GM12875 (cell line): ENCODE results near the gene ASTN2.
"Not testable (repeated sequence)": the region's sequence is repeated elsewhere in the genome, so short reads cannot be mapped to it uniquely, and the experiment has no call there.

Experiments
- H3K4me3 ChIP-seq: one replicate; pipeline ENCODE4 v1.5.1; 2011; ENCODE audit warnings: low read depth, low read length, control low read depth
- CTCF ChIP-seq: IDR thresholded peaks from 2 replicates; pipeline ENCODE4 v1.5.1; 2011; ENCODE audit warnings: low read depth, mild to moderate bottlenecking, control low read depth, inconsistent platforms, low read length, moderate library complexity, borderline replicate concordance; ENCODE audit not compliant: insufficient read depth

ASTN2 gene

GRCh38 chr9:116460026-116460425 is 954.8 kb downstream of the ASTN2 start:
- no peak for TF ChIP-seq CTCF

GRCh38 chr9:116459576-116459975 is 955.3 kb downstream of the ASTN2 start:
- no peak for TF ChIP-seq CTCF
- H3K4me3 ChIP-seq = no peak overlapping the region

More at GRCh38 chr9:116460026-116460425, 954.8 kb downstream of the ASTN2 start:
- H3K4me3 ChIP-seq = no peak overlapping the region

GRCh38 chr9:116456490-116457088 is 958.3 kb downstream of the ASTN2 start:
- no peak overlapping the region for H3K4me3 ChIP-seq
- no peak for TF ChIP-seq CTCF

GRCh38 chr9:116454539-116454938 is 960.3 kb downstream of the ASTN2 start:
- not testable (repeated sequence) for H3K4me3 ChIP-seq

GRCh38 chr9:116453785-116454184 is 961.1 kb downstream of the ASTN2 start:
- no peak overlapping the region for H3K4me3 ChIP-seq
- no peak for TF ChIP-seq CTCF

- no peak for TF ChIP-seq CTCF
- no peak overlapping the region for H3K4me3 ChIP-seq
Measured at GRCh38 chr9:116452634-116453033, 962.2 kb downstream of the ASTN2 start.

GRCh38 chr9:116452227-116452626 is 962.6 kb downstream of the ASTN2 start:
- no peak overlapping the region for H3K4me3 ChIP-seq
- TF ChIP-seq CTCF = no peak

- TF ChIP-seq CTCF = no peak
- no peak overlapping the region for H3K4me3 ChIP-seq
Measured at GRCh38 chr9:116451500-116452115, 963.2 kb downstream of the ASTN2 start.
